Placental epithelial cell (primary cell): ENCODE data around the gene OPN1MW3. TPM values are rescaled to one million over a fixed set of nuclear protein-coding genes. Genes with fewer than 3 reads are reported as not detected.

Experiments used
- total RNA-seq: library from RNA; depleted of rRNA; stranded (reverse); fragments of >200 nt; gene quantifications from 2 replicates; pipeline ENCODE4 v1.2.3, GENCODE V29; 2012

Gene OPN1MW3
- total RNA-seq: not detected in 2 replicates

DNA sequence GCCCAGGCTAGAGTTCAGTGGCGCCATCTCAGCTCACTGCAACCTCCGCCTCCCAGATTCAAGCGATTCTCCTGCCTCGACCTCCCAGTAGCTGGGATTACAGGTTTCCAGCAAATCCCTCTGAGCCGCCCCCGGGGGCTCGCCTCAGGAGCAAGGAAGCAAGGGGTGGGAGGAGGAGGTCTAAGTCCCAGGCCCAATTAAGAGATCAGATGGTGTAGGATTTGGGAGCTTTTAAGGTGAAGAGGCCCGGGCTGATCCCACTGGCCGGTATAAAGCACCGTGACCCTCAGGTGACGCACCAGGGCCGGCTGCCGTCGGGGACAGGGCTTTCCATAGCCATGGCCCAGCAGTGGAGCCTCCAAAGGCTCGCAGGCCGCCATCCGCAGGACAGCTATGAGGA lies at the start of gene OPN1MW3:
Gene OPN1MW3 (plus strand): TSS at position 301 of the 400 bp plus-strand sequence. CDS start 38 bp downstream, at position 339.

DNA sequence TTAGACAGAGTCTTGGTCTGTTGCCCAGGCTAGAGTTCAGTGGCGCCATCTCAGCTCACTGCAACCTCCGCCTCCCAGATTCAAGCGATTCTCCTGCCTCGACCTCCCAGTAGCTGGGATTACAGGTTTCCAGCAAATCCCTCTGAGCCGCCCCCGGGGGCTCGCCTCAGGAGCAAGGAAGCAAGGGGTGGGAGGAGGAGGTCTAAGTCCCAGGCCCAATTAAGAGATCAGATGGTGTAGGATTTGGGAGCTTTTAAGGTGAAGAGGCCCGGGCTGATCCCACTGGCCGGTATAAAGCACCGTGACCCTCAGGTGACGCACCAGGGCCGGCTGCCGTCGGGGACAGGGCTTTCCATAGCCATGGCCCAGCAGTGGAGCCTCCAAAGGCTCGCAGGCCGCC lies 37.9 kb upstream of the OPN1MW3 start, which contains the start of gene OPN1MW2:
Gene OPN1MW2 (plus strand): TSS at position 301 of the 400 bp plus-strand sequence. CDS start 60 bp downstream, at position 361.

DNA sequence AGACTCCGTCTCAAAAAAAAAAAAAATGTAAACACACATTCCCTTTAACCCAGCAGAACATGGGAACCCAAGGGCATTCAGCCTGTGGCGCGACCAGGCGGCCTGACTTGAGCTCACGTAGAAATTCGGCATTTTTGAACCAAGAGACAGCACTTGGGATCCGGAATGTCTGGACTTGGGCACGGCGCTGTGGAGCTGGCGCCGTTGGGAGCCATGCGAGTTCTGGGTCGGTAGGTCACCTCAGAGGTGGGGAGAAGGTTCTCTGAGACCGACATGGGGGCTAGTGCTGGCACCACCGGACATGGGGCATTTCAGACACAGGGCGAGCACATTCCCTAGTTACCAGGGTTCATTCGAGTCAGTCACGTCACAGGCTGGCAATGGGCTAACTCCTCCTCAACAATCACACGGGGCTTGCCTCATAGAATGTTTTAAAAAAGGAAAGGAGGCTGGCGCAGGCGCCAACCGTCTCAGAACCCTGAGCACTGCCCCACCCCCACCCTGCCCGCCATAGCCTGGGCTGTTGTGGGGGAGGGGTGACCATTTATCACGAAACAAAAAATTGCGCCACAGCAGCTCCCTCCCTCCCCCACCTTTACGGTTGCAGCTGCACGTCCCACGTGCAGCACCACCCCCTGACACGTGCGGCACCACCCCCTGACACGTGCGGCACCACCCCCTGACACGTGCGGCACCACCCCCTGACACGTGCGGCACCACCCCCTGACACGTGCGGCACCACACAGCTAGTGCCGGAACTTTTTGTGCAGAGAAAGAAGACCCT lies 37.6 kb downstream of the OPN1MW3 start, which contains the start of gene TEX28:
Gene TEX28 (minus strand): TSS at position 334 of the 784 bp plus-strand sequence. CDS start 3,007 bp downstream, outside the sequence.

DNA sequence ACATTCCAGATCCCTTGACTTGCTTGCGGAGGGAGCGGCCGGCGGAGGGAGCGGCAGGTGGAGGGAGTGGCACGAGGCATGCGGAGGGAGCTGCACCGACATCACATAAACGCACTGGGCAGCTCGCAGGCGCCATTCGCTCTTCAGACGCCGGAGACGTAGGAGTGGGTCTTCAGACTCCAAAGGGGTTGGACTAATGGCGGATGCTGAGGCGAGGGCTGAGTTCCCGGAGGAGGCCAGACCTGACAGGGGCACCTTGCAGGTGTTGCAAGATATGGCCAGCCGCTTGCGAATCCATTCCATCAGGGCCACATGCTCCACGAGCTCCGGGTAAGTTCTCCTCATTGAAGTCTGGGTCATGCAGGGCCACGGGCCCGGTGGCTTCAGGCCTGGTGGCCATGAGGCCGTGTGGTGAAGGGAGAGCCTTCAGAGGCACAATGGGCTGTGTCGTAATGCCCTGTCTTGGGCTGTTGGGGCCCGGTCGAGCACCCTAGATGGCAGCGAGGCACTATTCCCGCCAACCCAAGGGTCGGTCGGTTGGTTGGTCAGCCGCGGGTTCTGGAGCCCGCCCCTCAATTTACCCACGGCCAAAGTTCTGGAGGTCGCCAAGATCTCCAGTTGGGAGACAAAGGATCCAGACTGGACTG lies 38.4 kb downstream of the OPN1MW3 start, which contains the start of gene TKTL1:
Gene TKTL1 (plus strand): TSS at position 132 of the 647 bp plus-strand sequence. CDS start 65 bp downstream, at position 197.

Other genes starting within 250 kb of the OPN1MW3 start
- 29.4 and 86.4 TPM in 2 replicates for gene IRAK1, start 237.7 kb upstream of the OPN1MW3 start, total RNA-seq
- 21.0 and 23.6 TPM in 2 replicates for gene MECP2, start 159.9 kb upstream of the OPN1MW3 start, total RNA-seq
- gene OPN1LW, start 113.3 kb upstream of the OPN1MW3 start, total RNA-seq: not detected in 2 replicates
- not detected in 2 replicates for gene OPN1MW, start 75.0 kb upstream of the OPN1MW3 start, total RNA-seq
- gene OPN1MW2, start 37.8 kb upstream of the OPN1MW3 start, total RNA-seq: not detected in 2 replicates
- gene TEX28, start 37.5 kb downstream of the OPN1MW3 start, total RNA-seq: not detected in 2 replicates
- gene TKTL1, start 38.2 kb downstream of the OPN1MW3 start, total RNA-seq: not detected in 2 replicates
- gene FLNA, start 117.1 kb downstream of the OPN1MW3 start, total RNA-seq: 500 and 1,798 TPM in 2 replicates
- 32.2 and 45.9 TPM in 2 replicates for gene EMD, start 121.7 kb downstream of the OPN1MW3 start, total RNA-seq
- 1,858 and 2,253 TPM in 2 replicates for gene RPL10, start 140.8 kb downstream of the OPN1MW3 start, total RNA-seq
- 65.4 and 86.4 TPM in 2 replicates for gene DNASE1L1, start 151.7 kb downstream of the OPN1MW3 start, total RNA-seq
- 21.2 and 25.1 TPM in 2 replicates for gene TAFAZZIN, start 154.0 kb downstream of the OPN1MW3 start, total RNA-seq
- 76.7 and 89.1 TPM in 2 replicates for gene ATP6AP1, start 171.1 kb downstream of the OPN1MW3 start, total RNA-seq
- 74.9 and 75.0 TPM in 2 replicates for gene GDI1, start 179.6 kb downstream of the OPN1MW3 start, total RNA-seq
- 25.5 and 28.8 TPM in 2 replicates for gene FAM50A, start 186.6 kb downstream of the OPN1MW3 start, total RNA-seq
- gene PLXNA3, start 200.7 kb downstream of the OPN1MW3 start, total RNA-seq: 21.6 and 23.9 TPM in 2 replicates
- 31.4 and 42.2 TPM in 2 replicates for gene LAGE3, start 221.7 kb downstream of the OPN1MW3 start, total RNA-seq
- gene UBL4A, start 229.0 kb downstream of the OPN1MW3 start, total RNA-seq: 48.7 and 56.2 TPM in 2 replicates
- 56.9 and 65.6 TPM in 2 replicates for gene SLC10A3, start 233.0 kb downstream of the OPN1MW3 start, total RNA-seq